Ascending aorta (tissue), 2 donors: ENCODE measurements around the gene PRPF38B. TPM values are rescaled to one million over a fixed set of nuclear protein-coding genes. Genes with fewer than 3 reads are reported as not detected.
"Not testable (repeated sequence)": the region's sequence is repeated elsewhere in the genome, so short reads cannot be mapped to it uniquely, and the experiment has no call there.

Experiments
- DNase-seq, 2 donors: peaks; one replicate each; pipeline ENCODE4 v3.0.0-alpha.2; 2019; ENCODE audit warnings: low spot score in 2 of 2
- H3K27ac ChIP-seq, 2 donors: fragments of 200-600 bp; sonication (generic); one replicate each; pipeline ENCODE4 v1.5.1; 2016 to 2017; ENCODE audit warnings: mild to moderate bottlenecking in 1 of 2
- H3K27me3 ChIP-seq: fragments of 200-600 bp; sonication (generic); one replicate; pipeline ENCODE4 v1.5.1; 2017
- H3K36me3 ChIP-seq, 2 donors: fragments of 200-600 bp; sonication (generic); one replicate each; pipeline ENCODE4 v1.5.1; 2016
- H3K4me1 ChIP-seq, 2 donors: fragments of 200-600 bp; sonication (generic); one replicate each; pipeline ENCODE4 v1.5.1; 2016 to 2017; ENCODE audit warnings: mild to moderate bottlenecking in 1 of 2
- H3K4me3 ChIP-seq, 2 donors: fragments of 200-600 bp; sonication (generic); one replicate each; pipeline ENCODE4 v1.5.1; 2016 to 2017; ENCODE audit warnings: mild to moderate bottlenecking in 1 of 2
- H3K9me3 ChIP-seq, 2 donors: fragments of 200-600 bp; sonication (generic); one replicate each; pipeline ENCODE4 v1.5.1; 2016
- intact Hi-C: fragments of 100-400 bp; cut with DNase I; formaldehyde crosslinking; loops from one replicate; pipeline ENCODE4 v1.15.1; 2023
- total RNA-seq: library from RNA; depleted of rRNA; stranded (reverse); fragments of >200 nt; gene quantifications from one replicate; pipeline ENCODE4 v1.1.0, GENCODE V29; 2016
- TF ChIP-seq, protein P1 (sequence below), 3 experiments: fragments of 200-600 bp in 2 of 3; fragments of 450-650 bp in 1 of 3; sonication (generic) in 2 of 3; IDR thresholded peaks; one replicate each; pipeline ENCODE4 v1.5.1; 2016 to 2019; ENCODE audit warnings: antibody characterized with exemption in 3 of 3, mild to moderate bottlenecking in 1 of 3, moderate library complexity in 1 of 3

The PRPF38B gene
- total RNA-seq, 1 donor from 2014 or later = 9.0 TPM

DNA sequence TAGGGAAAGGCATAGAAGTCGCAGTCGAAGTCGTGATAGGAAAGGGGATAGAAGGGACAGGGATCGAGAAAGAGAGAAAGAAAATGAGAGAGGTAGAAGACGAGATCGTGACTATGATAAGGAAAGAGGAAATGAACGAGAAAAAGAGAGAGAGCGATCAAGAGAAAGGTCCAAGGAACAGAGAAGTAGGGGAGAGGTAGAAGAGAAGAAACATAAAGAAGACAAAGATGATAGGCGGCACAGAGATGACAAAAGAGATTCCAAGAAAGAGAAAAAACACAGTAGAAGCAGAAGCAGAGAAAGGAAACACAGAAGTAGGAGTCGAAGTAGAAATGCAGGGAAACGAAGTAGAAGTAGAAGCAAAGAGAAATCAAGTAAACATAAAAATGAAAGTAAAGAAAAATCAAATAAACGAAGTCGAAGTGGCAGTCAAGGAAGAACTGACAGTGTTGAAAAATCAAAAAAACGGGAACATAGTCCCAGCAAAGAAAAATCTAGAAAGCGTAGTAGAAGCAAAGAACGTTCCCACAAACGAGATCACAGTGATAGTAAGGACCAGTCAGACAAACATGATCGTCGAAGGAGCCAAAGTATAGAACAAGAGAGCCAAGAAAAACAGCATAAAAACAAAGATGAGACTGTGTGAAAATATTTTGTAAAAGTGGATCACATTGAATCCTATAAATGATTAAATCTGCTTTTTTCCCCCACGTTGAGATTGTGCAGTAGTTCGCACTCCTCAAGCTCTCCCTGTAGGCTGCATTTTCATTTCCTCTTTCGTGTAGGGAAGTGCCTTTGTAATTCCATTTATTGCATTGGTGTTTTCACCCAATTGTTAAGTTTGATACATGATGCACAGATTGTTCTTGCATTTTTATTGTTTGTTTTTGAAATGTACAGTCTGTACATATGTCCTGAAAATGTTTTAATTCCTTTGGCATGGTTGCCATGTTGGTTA is 7.5 kb downstream of the PRPF38B start:
- Histone ChIP-seq H3K36me3 (peaks cover 40 to 62% of the 10 kb centered on the region in 2 donors), H3K4me3 (no peak overlapping the region), H3K27ac (no peak overlapping the region), H3K4me1 (peaks cover 0 to 6% of the 10 kb centered on the region in 2 donors), H3K9me3 (no peaks in the 10 kb centered on the region), H3K27me3 (no peaks in the 10 kb centered on the region)
- intact Hi-C loops = no loop called here
- DNase-seq = no peak
- TF ChIP-seq, protein P1, sequence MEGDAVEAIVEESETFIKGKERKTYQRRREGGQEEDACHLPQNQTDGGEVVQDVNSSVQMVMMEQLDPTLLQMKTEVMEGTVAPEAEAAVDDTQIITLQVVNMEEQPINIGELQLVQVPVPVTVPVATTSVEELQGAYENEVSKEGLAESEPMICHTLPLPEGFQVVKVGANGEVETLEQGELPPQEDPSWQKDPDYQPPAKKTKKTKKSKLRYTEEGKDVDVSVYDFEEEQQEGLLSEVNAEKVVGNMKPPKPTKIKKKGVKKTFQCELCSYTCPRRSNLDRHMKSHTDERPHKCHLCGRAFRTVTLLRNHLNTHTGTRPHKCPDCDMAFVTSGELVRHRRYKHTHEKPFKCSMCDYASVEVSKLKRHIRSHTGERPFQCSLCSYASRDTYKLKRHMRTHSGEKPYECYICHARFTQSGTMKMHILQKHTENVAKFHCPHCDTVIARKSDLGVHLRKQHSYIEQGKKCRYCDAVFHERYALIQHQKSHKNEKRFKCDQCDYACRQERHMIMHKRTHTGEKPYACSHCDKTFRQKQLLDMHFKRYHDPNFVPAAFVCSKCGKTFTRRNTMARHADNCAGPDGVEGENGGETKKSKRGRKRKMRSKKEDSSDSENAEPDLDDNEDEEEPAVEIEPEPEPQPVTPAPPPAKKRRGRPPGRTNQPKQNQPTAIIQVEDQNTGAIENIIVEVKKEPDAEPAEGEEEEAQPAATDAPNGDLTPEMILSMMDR (IDR thresholded peaks at IDR 0.05) = no peak

DNA sequence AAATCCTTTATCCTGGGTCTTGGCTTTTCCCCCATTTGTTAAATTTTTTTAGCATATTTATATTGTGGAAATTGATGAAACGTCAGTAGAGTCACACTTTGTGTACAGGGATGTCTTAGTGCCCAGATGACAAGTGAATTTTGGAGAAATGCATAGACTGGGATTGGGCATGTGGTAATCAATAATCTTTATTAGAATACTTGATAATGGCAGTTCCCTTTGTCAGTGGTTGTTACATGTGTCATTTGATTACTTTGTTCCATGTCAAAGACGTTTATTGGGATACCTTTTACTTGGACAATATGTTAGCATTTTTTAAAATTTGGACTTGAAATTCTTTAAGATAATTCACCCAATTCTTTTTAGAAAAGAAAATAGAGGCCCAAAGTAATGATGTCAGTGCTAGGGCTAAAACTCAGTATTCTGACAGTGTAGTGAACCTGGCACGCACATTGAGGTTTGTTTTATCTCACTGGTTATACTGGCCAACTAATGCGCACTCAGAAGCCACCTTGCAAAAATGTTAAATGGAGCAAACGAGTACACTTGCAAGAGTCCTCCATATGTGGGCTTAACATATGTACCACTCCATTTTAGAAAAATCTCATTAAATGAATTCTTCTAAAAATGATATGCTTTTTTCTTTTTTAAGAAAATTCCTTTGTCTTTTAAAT is 9.2 kb downstream of the PRPF38B start:
- Histone ChIP-seq H3K4me1 (peaks cover 0 to 6% of the 10 kb centered on the region in 2 donors), H3K27ac (no peak overlapping the region), H3K9me3 (no peaks in the 10 kb centered on the region), H3K36me3 (peaks cover 35 to 54% of the 10 kb centered on the region in 2 donors), H3K27me3 (no peaks in the 10 kb centered on the region), H3K4me3 (no peak overlapping the region)
- DNase-seq = no peak
- TF ChIP-seq, protein P1 (IDR thresholded peaks at IDR 0.05) = no peak
- intact Hi-C loops = no loop called here

DNA sequence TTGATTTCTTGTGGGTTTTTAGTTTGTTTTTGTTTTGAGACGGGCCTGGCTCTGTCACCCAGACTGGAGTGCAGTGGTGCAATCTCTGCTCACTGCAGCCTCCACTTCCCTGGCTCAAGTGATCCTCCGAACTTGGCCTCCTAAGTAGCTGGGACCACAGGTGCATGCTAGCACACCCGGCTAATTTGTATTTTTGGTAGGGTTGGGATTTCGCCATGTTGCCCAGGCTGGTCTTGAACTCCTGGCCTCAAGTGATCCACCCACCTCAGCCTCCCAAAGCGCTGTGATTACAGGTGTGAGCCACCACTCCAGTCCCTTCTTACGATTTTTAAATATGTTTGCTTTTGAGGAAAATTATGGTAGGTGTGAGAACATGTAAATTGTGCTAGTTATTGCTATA is 10.0 kb downstream of the PRPF38B start:
- H3K36me3 ChIP-seq = peaks cover 27 to 46% of the 10 kb centered on the region in 2 donors

DNA sequence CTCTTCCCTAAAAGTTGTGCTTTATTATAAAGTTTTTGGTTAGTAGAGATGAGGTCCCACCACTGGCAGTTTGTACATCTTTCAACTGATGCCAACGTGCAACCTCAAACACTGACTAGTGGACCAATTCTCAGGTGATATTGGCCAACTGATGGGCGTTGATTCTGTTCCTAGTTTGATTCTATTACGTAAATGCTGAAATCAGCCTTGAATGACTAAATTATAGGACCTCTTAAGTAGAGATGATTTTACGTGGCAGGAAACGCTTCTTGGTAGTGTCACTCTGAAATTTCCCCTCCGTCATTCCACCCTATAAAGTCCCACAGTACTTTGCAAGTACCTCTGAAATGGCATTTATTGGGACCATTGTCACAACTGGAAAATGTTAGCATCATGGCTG is 11.8 kb downstream of the PRPF38B start:
- no peak overlapping the region for H3K4me3 ChIP-seq
- peak overlapping the region in 1 of 2 donors; percentile 21 for H3K27ac ChIP-seq
- DNase-seq = no peak
- H3K4me1 ChIP-seq = peaks cover 0 to 6% of the 10 kb centered on the region in 2 donors
- TF ChIP-seq, protein P1 (IDR thresholded peaks at IDR 0.05) = no peak
- intact Hi-C loops = no loop called here
- H3K36me3 ChIP-seq = peaks cover 11 to 28% of the 10 kb centered on the region in 2 donors
- no peaks in the 10 kb centered on the region for H3K27me3 ChIP-seq
- H3K9me3 ChIP-seq = no peaks in the 10 kb centered on the region

More for the DNA sequence above, 10.0 kb downstream of the PRPF38B start:
- H3K27me3 ChIP-seq, intact Hi-C loops, H3K4me1 ChIP-seq, H3K9me3 ChIP-seq, H3K4me3 ChIP-seq, H3K27ac ChIP-seq, DNase-seq: not testable (repeated sequence)

DNA sequence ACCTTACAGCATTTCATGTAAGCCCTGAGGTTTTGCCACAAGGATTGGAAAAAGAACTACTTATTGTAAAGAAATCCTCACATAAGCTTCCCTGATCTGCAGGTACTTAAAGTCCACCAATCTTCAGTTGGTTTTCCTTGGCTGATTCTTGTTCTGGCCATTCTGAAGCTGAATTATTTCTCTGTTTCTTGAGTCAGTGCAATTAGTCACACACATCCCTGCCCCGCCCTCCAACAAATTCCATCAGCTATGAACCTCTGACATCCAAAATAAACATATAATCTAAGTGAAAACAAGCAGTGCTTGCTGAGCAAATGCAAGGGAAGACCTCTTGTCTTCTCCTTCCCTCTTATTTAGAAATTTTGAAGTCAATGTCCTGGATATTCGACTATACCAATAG is 12.4 kb downstream of the PRPF38B start:
- intact Hi-C loops = no loop called here
- Histone ChIP-seq H3K27ac (peak overlapping the region in 1 of 2 donors; percentile 21), H3K4me1 (peaks cover 0 to 6% of the 10 kb centered on the region in 2 donors), H3K36me3 (peaks cover 6 to 22% of the 10 kb centered on the region in 2 donors), H3K4me3 (no peak overlapping the region), H3K27me3 (no peaks in the 10 kb centered on the region), H3K9me3 (no peaks in the 10 kb centered on the region)
- no peak for DNase-seq
- TF ChIP-seq, protein P1 (IDR thresholded peaks at IDR 0.05) = no peak

DNA sequence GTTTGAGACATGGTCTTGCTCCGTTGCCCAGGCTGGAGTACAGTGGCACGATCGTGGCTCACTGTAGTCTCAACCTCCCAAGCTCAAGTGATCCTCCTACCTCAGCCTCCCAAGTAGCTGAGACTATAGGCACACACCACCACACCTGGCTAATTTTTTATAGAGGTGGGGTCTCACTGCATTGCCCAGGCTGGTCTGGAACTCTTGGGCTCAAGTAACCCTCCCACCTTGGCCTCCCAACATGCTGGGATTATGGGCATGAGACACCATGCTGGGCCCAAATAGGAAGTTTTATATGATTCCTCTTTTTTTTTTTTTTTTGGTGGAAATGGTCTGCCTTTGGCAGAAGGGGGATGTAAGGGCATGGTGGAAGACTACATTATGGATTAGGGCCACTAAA is 14.5 kb downstream of the PRPF38B start:
- Histone ChIP-seq H3K36me3 (peaks cover 0 to under 1% of the 10 kb centered on the region in 2 donors), H3K4me1 (peaks cover 0 to 6% of the 10 kb centered on the region in 2 donors), H3K9me3 (no peaks in the 10 kb centered on the region), H3K27ac (no peak overlapping the region), H3K27me3 (no peaks in the 10 kb centered on the region), H3K4me3 (no peak overlapping the region)
- intact Hi-C loops = no loop called here
- TF ChIP-seq, protein P1 (IDR thresholded peaks at IDR 0.05) = no peak
- no peak for DNase-seq
